Activated CD8-positive, alpha-beta memory T cell treated with anti-CD3 and anti-CD28 coated beads, Interleukin-2, amount 50 U/mL, for 24 hours (primary cell): ENCODE measurements around the gene CSNK1A1L.
"Not testable (repeated sequence)": the region's sequence is repeated elsewhere in the genome, so short reads cannot be mapped to it uniquely, and the experiment has no call there.

ENCODE experiments used
- DNase-seq: peaks from one replicate; pipeline ENCODE4 v3.0.0-alpha.2; 2020; ENCODE audit errors: extremely low read depth

CSNK1A1L gene

DNA sequence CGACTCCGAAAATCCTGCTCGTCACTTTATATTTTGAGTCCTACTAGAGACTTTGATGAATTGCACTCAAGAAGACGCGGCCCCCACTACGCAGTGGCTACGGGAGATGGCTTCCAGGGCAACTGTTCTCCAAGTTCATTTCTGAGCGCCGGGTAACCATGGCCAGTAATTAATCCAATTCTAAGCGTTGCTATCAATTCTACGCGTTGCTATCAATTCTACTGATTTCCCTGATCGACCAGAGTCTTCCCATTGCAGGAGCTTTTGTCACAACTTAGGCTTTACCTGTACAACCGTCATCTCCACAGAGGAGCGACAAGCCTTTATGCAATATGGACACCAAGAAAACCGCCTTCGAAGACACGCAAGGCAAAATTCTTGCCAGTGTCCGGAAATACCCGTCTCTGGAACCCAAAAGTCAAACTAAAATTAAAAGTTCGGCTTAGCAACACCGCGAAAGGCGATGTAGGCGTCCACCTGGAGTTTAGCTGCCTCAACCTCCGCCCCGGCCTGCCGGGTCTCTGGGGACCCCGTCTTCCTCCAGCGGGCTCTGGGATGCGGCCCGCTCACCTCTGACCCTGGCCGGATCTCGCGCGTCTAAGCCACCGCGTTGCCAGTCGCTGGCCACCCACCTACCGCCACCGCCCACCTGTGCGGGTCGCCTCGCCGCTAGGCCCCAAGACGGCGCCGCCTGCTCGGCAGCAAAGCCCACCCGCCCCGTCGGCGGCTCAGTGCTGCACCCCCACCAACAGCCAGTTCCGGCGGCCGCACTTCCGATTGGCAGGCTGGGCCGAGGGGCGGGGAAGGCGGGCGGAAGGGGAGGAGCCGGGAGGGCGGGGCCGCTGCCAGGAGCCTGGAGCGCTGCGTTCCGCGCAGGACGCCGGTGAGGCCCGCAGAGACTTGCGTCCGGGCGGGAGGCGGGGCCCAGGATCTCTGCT is 46.3 kb downstream of the CSNK1A1L start, which contains the start of gene SUPT20H:
SUPT20H (minus strand) TSS at position 779 of the 938 bp plus-strand sequence. CDS start 8,198 bp downstream, outside the sequence.
- DNase-seq, result peak; percentile 86

GRCh38 chr13:37056228-37056627 is 49.2 kb downstream of the CSNK1A1L start:
- not testable (repeated sequence) for DNase-seq
